ENCODE measurements around the gene TUFM.

DNA sequence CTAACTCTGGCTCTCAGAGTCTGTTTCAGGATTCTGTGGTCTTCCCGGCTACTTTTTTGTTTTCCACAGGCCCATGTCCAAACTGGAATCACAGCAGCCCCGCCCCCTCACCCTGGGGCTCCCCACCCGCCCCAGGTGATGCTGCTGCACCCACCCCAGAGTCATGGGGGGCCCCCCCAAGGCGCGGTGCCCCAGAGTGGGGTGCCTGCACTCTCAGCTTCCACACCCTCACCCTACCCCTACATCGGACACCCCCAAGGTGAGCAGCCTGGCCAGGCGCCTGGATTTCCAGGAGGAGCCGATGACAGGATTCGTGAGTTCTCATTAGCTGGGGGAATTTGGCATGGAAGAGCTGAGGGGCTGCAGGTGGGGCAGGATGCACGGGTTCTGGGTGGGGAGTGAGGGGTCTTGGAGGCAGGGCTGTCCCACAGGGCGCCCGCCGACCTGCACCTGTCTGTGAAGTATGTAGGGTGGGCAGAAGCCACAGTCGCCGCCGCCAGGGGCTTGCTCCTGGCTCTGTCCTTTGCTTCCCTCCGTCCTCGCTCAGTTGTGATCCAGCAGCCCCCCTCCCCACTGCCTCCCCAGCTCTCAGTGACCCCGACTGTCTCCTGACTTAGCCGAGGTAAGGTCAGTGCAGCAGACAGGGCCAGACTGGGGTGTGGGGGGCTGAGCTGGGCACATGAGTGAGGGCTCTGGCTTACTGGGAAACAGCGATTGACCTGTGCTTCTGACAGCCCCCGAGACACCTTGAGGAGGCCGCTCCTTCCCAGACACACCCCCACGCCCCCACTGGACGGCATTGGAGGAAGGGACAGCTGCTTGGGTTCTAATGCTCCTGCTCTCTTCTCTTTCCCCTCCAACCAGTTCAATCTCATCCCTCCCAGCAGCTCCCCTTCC is 10.0 kb downstream of the TUFM start:
- TF ChIP-seq, protein P1, sequence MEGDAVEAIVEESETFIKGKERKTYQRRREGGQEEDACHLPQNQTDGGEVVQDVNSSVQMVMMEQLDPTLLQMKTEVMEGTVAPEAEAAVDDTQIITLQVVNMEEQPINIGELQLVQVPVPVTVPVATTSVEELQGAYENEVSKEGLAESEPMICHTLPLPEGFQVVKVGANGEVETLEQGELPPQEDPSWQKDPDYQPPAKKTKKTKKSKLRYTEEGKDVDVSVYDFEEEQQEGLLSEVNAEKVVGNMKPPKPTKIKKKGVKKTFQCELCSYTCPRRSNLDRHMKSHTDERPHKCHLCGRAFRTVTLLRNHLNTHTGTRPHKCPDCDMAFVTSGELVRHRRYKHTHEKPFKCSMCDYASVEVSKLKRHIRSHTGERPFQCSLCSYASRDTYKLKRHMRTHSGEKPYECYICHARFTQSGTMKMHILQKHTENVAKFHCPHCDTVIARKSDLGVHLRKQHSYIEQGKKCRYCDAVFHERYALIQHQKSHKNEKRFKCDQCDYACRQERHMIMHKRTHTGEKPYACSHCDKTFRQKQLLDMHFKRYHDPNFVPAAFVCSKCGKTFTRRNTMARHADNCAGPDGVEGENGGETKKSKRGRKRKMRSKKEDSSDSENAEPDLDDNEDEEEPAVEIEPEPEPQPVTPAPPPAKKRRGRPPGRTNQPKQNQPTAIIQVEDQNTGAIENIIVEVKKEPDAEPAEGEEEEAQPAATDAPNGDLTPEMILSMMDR (IDR thresholded peaks at IDR 0.05; ENCODE audit: insufficient read depth, low read length, poor library complexity, severe bottlenecking) = no peak
- TF ChIP-seq EZH2phosphoT487 (conservative IDR thresholded peaks at IDR 0.05; ENCODE audit: low read length) = no peak
